GM12878 (cell line): ENCODE results near the gene TMX4. TPM values are rescaled to one million over a fixed set of nuclear protein-coding genes. Genes with fewer than 3 reads are reported as not detected.

Source experiments
- ATAC-seq: fragments of 200-7000 bp; cut with Tn5 transposase; 3 replicates; pipeline ENCODE4 v1.9.1; 2020; ENCODE audit warnings: mild to moderate bottlenecking, moderate library complexity
- BruUV-seq: library from RNA; stranded (reverse); fragments of 400-500 nt; replicated peaks from 2 replicates; lab custom pipeline; 2021; lab: Mats Ljungman, UMichigan
- CTCF ChIA-PET: fragments of 300-600 bp; sonication (Branson Sonifier 250); formaldehyde crosslinking; extraction: SDS; loops from one replicate; lab custom pipeline; 2021; ENCODE audit warnings: inconsistent platforms; lab: Yijun Ruan, JAX
- POLR2A ChIA-PET: fragments of 350-600 bp; formaldehyde crosslinking; extraction: SDS; loops from one replicate; lab custom pipeline; 2021; ENCODE audit warnings: inconsistent platforms; lab: Charles Lee
- RAD21 ChIA-PET: fragments of 300-600 bp; sonication (Branson Sonifier 250); formaldehyde crosslinking; loops from one replicate; lab custom pipeline; 2023; ENCODE audit warnings: antibody characterized with exemption; ENCODE audit not compliant: unreplicated experiment; lab: Charles Lee
- SMC1A ChIA-PET: fragments of 300-600 bp; sonication (Branson Sonifier 250); formaldehyde crosslinking; loops from one replicate; lab custom pipeline; 2023; ENCODE audit not compliant: unreplicated experiment, uncharacterized antibody; lab: Charles Lee
- DNase-seq: peaks from one replicate; pipeline ENCODE4 v3.0.0-alpha.2; 2011; ENCODE audit warnings: low read depth, low spot score
- FAIRE-seq: peaks from 3 replicates; lab custom pipeline; 2011; peaks lifted over from hg19 to GRCh38; lab: Jason Lieb, UNC
- H2AFZ ChIP-seq: 2 replicates; pipeline ENCODE4 v1.6.0; 2011; ENCODE audit warnings: low read depth, low read length, control low read depth; ENCODE audit not compliant: control insufficient read depth
- H3K27ac ChIP-seq: 2 replicates; pipeline ENCODE4 v1.5.1; 2011; ENCODE audit warnings: control low read depth; ENCODE audit not compliant: control insufficient read depth, insufficient read depth
- H3K27me3 ChIP-seq, 2 experiments: replicated peaks in 1 of 2; 2 replicates each; pipeline versions ENCODE4 v1.6.0 to v1.6.1; 2011; ENCODE audit warnings: low read length in 1 of 2; ENCODE audit not compliant: control insufficient read depth in 2 of 2, insufficient read depth in 2 of 2
- H3K36me3 ChIP-seq, 2 experiments: 2 replicates each; pipeline ENCODE4 v1.5.1; 2011; ENCODE audit warnings: low read length in 1 of 2; ENCODE audit not compliant: control insufficient read depth in 2 of 2, insufficient read depth in 2 of 2
- H3K4me1 ChIP-seq: 2 replicates; pipeline ENCODE4 v1.6.1; 2011; ENCODE audit warnings: mild to moderate bottlenecking, low read length, moderate library complexity, mixed read lengths; ENCODE audit not compliant: control insufficient read depth, insufficient read depth
- H3K4me2 ChIP-seq: 2 replicates; pipeline ENCODE4 v1.6.0; 2011; ENCODE audit warnings: control low read depth; ENCODE audit not compliant: control insufficient read depth, insufficient read depth
- H3K4me3 ChIP-seq: fragments of 200-600 bp; sonication (generic); 2 replicates; pipeline ENCODE4 v1.5.1; 2016
- H3K79me2 ChIP-seq: 2 replicates; pipeline ENCODE4 v1.6.0; 2011; ENCODE audit warnings: low read length; ENCODE audit not compliant: control insufficient read depth, insufficient read depth
- H3K9ac ChIP-seq: 2 replicates; pipeline ENCODE4 v1.8.0; 2011; ENCODE audit warnings: low read length, control low read depth, mixed read lengths; ENCODE audit not compliant: control insufficient read depth, insufficient read depth
- H3K9me3 ChIP-seq: replicated peaks from 3 replicates; pipeline ENCODE4 v1.5.1; 2011; ENCODE audit warnings: mild to moderate bottlenecking, low read length; ENCODE audit not compliant: control insufficient read depth, insufficient read depth
- H4K20me1 ChIP-seq: 2 replicates; pipeline ENCODE4 v1.6.0; 2011; ENCODE audit not compliant: control insufficient read depth, insufficient read depth
- BCL11A ChIP-seq: IDR thresholded peaks from 2 replicates; pipeline ENCODE4 v1.6.1; 2011; ENCODE audit warnings: low read depth, low read length
- BHLHE40 ChIP-seq, 2 experiments: fragments of 450-650 bp in 1 of 2; IDR thresholded peaks; 2 replicates each; pipeline ENCODE4 v1.6.1; 2011 to 2017; ENCODE audit warnings: low read depth in 2 of 2, borderline replicate concordance in 1 of 2, improper control_type of control experiment in 1 of 2, low read length in 1 of 2, mild to moderate bottlenecking in 1 of 2
- CHD2 ChIP-seq: IDR thresholded peaks from 2 replicates; pipeline ENCODE4 v1.6.1; 2011; ENCODE audit warnings: low read depth, low read length, improper control_type of control experiment, borderline replicate concordance
- EP300 ChIP-seq, 2 experiments: fragments of 150-350 bp in 1 of 2; IDR thresholded peaks; 2 replicates each; pipeline ENCODE4 v1.6.1; 2011 to 2012; ENCODE audit warnings: low read depth in 2 of 2, low read length in 2 of 2, borderline replicate concordance in 1 of 2, improper control_type of control experiment in 1 of 2, inconsistent platforms in 1 of 2; ENCODE audit not compliant: control insufficient read depth in 1 of 2
- ESRRA ChIP-seq: IDR thresholded peaks from 2 replicates; pipeline ENCODE4 v1.6.1; 2012; ENCODE audit warnings: mild to moderate bottlenecking, low read length, improper control_type of control experiment
- EZH2 ChIP-seq: IDR thresholded peaks from 2 replicates; pipeline ENCODE4 v1.6.1; 2012; ENCODE audit warnings: low read depth, mild to moderate bottlenecking, control low read depth, inconsistent platforms, low read length, borderline replicate concordance; ENCODE audit not compliant: control insufficient read depth
- NFXL1 ChIP-seq: fragments of 450-650 bp; IDR thresholded peaks from 2 replicates; pipeline ENCODE4 v1.6.1; 2017; ENCODE audit warnings: antibody characterized with exemption, mild to moderate bottlenecking, borderline replicate concordance
- NRF1 ChIP-seq: conservative IDR thresholded peaks from 2 replicates; pipeline ENCODE4 v1.6.1; 2011; ENCODE audit warnings: mild to moderate bottlenecking, low read depth, low read length, improper control_type of control experiment
- SMC3 ChIP-seq: IDR thresholded peaks from 2 replicates; pipeline ENCODE4 v1.6.1; 2011; ENCODE audit warnings: low read length, improper control_type of control experiment, borderline replicate concordance
- STAT3 ChIP-seq: IDR thresholded peaks from 2 replicates; pipeline ENCODE4 v1.6.1; 2011; ENCODE audit warnings: low read depth, low read length, improper control_type of control experiment
- TCF12 ChIP-seq: IDR thresholded peaks from 2 replicates; pipeline ENCODE4 v1.6.1; 2011; ENCODE audit warnings: low read depth, mild to moderate bottlenecking, low read length
- ZNF622 ChIP-seq: fragments of 450-650 bp; IDR thresholded peaks from 2 replicates; pipeline ENCODE4 v1.6.1; 2017; ENCODE audit warnings: mild to moderate bottlenecking, inconsistent platforms
- WGBS: methylation state at CpG from one replicate; pipeline ENCODE4 v1.1.6; 2016; ENCODE audit warnings: low lambda C conversion rate; ENCODE audit not compliant: insufficient replicate concordance, insufficient coverage; ENCODE audit errors: missing lambda C conversion rate; 5-methylcytosine and 5-hydroxymethylcytosine counted together
- in situ Hi-C: fragments of 300-500 bp; cut with MboI; formaldehyde crosslinking; loops from 9 replicates; pipeline ENCODE4 v1.14.3; 2018; ENCODE audit warnings: mixed read lengths
- intact Hi-C: fragments of 100-400 bp; cut with micrococcal nuclease; formaldehyde crosslinking; loops from one replicate; pipeline ENCODE4 v1.14.2; 2022; ENCODE audit not compliant: unreplicated experiment
- polyA plus RNA-seq, 11 experiments: library from polyadenylated mRNA; depleted of rRNA in 4 of 11; unstranded in 6 of 11; stranded (reverse) in 5 of 11; fragments of >200 nt; fragmentation: Nextera tagmentation in 4 of 11; fragmentation: Illumina TruSeq in 1 of 11; extraction: Ambion mirVana in 4 of 11; extraction: Trizol in 1 of 11; gene quantifications; 1 replicate in 1 of 11; 2 replicates in 10 of 11; pipeline versions ENCODE4 v1.2.1 to v1.2.3, GENCODE V29; 2011 to 2016; ENCODE audit warnings: inconsistent platforms in 2 of 11, missing spikeins in 2 of 11, low read depth in 1 of 11
- total RNA-seq, 4 experiments: library from RNA; depleted of rRNA in 3 of 4; stranded (reverse); fragments of >200 nt in 3 of 4; fragmentation: Illumina TruSeq in 1 of 4; extraction: Trizol in 1 of 4; gene quantifications; 2 replicates each; pipeline versions ENCODE4 v1.2.1 to v1.2.3, GENCODE V29; 2013 to 2021
- TF ChIP-seq, protein P1 (sequence below): fragments of 450-650 bp; IDR thresholded peaks from 2 replicates; pipeline ENCODE4 v1.6.1; 2016; ENCODE audit warnings: mild to moderate bottlenecking
- TF ChIP-seq, protein P2 (sequence below): IDR thresholded peaks from 2 replicates; pipeline ENCODE4 v1.6.1; 2011; ENCODE audit warnings: low read depth, low read length, improper control_type of control experiment, borderline replicate concordance
- TF ChIP-seq, protein P3 (sequence below): fragments of 450-650 bp; IDR thresholded peaks from 2 replicates; pipeline ENCODE4 v1.6.1; 2017; ENCODE audit warnings: low read depth, mild to moderate bottlenecking, moderate library complexity
- TF ChIP-seq, protein P4 (sequence below): fragments of 450-650 bp; IDR thresholded peaks from 2 replicates; pipeline ENCODE4 v1.6.1; 2017; ENCODE audit warnings: mild to moderate bottlenecking, low read depth, inconsistent platforms; ENCODE audit not compliant: poor library complexity, severe bottlenecking

The TMX4 gene
- total and polyA plus RNA-seq, 10 of the 15 experiments (the other 5 are each of a cell fraction or from before 2014, with no cell fraction given), result 3.9 to 19.9 (median 11.1) TPM

DNA sequence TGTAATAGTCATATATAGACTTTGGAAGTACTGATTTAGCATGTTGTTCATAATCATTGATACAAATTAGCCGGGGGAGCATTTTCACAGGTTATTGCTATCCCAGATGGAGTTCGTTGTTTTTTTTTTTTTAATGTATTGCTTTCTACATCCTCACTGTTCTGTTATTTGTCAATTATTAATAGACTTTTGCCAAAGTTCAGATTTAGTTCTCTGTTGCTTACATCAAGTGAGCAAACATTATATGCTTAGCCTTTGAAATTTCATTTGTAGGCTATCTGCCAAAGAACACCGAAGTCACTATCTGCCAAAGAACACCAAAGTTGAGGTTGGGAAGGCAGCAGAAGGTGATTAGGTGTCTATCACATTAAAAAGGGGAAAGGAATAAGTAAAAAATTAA, 79.2 kb downstream of the TMX4 start, which contains the start of gene HAO1 (continued):
- TF ChIP-seq NRF1 (no peak), TCF12 (no peak), EZH2 (no peak)
- TF ChIP-seq, protein P1, sequence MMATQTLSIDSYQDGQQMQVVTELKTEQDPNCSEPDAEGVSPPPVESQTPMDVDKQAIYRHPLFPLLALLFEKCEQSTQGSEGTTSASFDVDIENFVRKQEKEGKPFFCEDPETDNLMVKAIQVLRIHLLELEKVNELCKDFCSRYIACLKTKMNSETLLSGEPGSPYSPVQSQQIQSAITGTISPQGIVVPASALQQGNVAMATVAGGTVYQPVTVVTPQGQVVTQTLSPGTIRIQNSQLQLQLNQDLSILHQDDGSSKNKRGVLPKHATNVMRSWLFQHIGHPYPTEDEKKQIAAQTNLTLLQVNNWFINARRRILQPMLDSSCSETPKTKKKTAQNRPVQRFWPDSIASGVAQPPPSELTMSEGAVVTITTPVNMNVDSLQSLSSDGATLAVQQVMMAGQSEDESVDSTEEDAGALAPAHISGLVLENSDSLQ, result no peak
- TF ChIP-seq, all 136 proteins: peak for 0

DNA sequence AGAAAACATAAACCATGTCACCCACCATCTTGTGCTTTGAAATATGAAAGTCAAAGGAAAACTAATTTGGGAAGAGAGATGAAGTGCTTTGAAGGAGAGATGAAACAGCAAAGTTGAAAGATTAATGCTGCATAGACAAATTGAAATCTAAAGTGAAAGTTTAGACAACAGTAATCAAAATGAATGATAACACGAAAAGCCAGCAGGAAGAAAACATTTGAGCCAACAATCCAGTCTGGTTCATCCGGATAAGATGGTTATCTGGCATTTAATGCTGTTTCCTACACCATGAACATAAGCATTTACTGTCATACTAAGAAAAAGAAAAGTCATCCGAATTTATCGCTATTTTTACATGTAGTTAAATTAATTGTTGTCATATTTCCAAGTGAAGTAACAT, 79.9 kb downstream of the TMX4 start:
- ChIA-PET POLR2A (no interaction called here), SMC1A (no interaction called here)
- no peak for FAIRE-seq
- Histone ChIP-seq H3K79me2 (no peaks in the 10 kb centered on the region), H3K9me3 (no peaks in the 10 kb centered on the region), H3K4me3 (no peak overlapping the region), H3K9ac (no peak overlapping the region), H3K27me3 (no peaks in the 10 kb centered on the region)
- intact Hi-C loops, result loop anchor here (5.0 to 10.0 kb wide), 2 partner anchors 103 to 445 kb away; no protein-coding TSS in a partner anchor
- TF ChIP-seq, protein P2, sequence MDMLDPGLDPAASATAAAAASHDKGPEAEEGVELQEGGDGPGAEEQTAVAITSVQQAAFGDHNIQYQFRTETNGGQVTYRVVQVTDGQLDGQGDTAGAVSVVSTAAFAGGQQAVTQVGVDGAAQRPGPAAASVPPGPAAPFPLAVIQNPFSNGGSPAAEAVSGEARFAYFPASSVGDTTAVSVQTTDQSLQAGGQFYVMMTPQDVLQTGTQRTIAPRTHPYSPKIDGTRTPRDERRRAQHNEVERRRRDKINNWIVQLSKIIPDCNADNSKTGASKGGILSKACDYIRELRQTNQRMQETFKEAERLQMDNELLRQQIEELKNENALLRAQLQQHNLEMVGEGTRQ, result no peak
- TF ChIP-seq, protein P3, sequence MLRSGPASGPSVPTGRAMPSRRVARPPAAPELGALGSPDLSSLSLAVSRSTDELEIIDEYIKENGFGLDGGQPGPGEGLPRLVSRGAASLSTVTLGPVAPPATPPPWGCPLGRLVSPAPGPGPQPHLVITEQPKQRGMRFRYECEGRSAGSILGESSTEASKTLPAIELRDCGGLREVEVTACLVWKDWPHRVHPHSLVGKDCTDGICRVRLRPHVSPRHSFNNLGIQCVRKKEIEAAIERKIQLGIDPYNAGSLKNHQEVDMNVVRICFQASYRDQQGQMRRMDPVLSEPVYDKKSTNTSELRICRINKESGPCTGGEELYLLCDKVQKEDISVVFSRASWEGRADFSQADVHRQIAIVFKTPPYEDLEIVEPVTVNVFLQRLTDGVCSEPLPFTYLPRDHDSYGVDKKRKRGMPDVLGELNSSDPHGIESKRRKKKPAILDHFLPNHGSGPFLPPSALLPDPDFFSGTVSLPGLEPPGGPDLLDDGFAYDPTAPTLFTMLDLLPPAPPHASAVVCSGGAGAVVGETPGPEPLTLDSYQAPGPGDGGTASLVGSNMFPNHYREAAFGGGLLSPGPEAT, result no peak
- no peak for TF ChIP-seq EP300 (IDR thresholded peaks at IDR 0.05; ENCODE audit: borderline replicate concordance in 1 of 2, control insufficient read depth in 1 of 2, low read depth in 2 of 2, low read length in 2 of 2)
- no peak for TF ChIP-seq NFXL1
- no peak for TF ChIP-seq SMC3
- TF ChIP-seq, protein P4, sequence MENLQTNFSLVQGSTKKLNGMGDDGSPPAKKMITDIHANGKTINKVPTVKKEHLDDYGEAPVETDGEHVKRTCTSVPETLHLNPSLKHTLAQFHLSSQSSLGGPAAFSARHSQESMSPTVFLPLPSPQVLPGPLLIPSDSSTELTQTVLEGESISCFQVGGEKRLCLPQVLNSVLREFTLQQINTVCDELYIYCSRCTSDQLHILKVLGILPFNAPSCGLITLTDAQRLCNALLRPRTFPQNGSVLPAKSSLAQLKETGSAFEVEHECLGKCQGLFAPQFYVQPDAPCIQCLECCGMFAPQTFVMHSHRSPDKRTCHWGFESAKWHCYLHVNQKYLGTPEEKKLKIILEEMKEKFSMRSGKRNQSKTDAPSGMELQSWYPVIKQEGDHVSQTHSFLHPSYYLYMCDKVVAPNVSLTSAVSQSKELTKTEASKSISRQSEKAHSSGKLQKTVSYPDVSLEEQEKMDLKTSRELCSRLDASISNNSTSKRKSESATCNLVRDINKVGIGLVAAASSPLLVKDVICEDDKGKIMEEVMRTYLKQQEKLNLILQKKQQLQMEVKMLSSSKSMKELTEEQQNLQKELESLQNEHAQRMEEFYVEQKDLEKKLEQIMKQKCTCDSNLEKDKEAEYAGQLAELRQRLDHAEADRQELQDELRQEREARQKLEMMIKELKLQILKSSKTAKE, result no peak
- no peak for TF ChIP-seq CHD2
- no peak for TF ChIP-seq ESRRA
- TF ChIP-seq ZNF622, result no peak
- TF ChIP-seq BCL11A, result no peak
- no peak for TF ChIP-seq STAT3
- TF ChIP-seq BHLHE40 (IDR thresholded peaks at IDR 0.05; ENCODE audit: borderline replicate concordance in 1 of 2, low read depth in 2 of 2, low read length in 1 of 2), result no peak
- TF ChIP-seq, all 136 proteins: peak for 0
- H3K4me1 ChIP-seq, result no peaks in the 10 kb centered on the region
- in situ Hi-C loops, result loop anchor here (10.0 kb wide), 1 partner anchor 775 kb away; no protein-coding TSS in a partner anchor
- ATAC-seq, result no peak
- DNase-seq, result no peak
- no peak overlapping the region for H3K4me2 ChIP-seq
- H3K27ac ChIP-seq, result no peak overlapping the region
- 45% methylated on average over 4 of the region's 4 CpGs for WGBS
- no peaks in the 10 kb centered on the region for H3K36me3 ChIP-seq
- ChIA-PET RAD21 (interaction anchor here (6.2 kb wide), 1 partner anchor 782 kb away, joined by 66 read pairs; no protein-coding TSS in a partner anchor), CTCF (interaction anchor here (1.0 to 6.1 kb wide), 2 partner anchors 105 to 781 kb away, joined by 4 to 138 read pairs; no protein-coding TSS in a partner anchor)
- H4K20me1 ChIP-seq, result no peaks in the 10 kb centered on the region
- no peak overlapping the region for H2AFZ ChIP-seq
- no TSS peak for BruUV-seq
